Pancreas (tissue), 10 donors: Measurements from ENCODE around the gene PIN4. TPM values are rescaled to one million over a fixed set of nuclear protein-coding genes. Genes with fewer than 3 reads are reported as not detected.
"Not testable (repeated sequence)": the region's sequence is repeated elsewhere in the genome, so short reads cannot be mapped to it uniquely, and the experiment has no call there.

Experiments
- ATAC-seq, 4 donors: fragments of 200-7000 bp; cut with Tn5 transposase; one replicate each; pipeline versions ENCODE4 v1.8.0 to v1.9.1; 2020; ENCODE audit warnings: mild to moderate bottlenecking in 4 of 4, moderate library complexity in 4 of 4
- DNase-seq, 6 donors: peaks; one replicate each; pipeline ENCODE4 v3.0.0-alpha.2; 2020
- FAIRE-seq: peaks from 2 replicates; lab custom pipeline; 2012; peaks lifted over from hg19 to GRCh38; lab: Jason Lieb, UNC
- H3K27ac ChIP-seq, 4 donors: fragments of 200-600 bp; sonication (generic); 1 replicate in 3 of 4; 2 replicates in 1 of 4; pipeline versions ENCODE4 v1.5.0 to v1.8.0; 2020
- H3K27me3 ChIP-seq, 4 donors: fragments of 200-600 bp; one replicate each; pipeline ENCODE4 v1.8.0; 2021
- H3K36me3 ChIP-seq, 3 donors: fragments of 200-600 bp; sonication (generic) in 1 of 3; one replicate each; pipeline versions ENCODE4 v1.5.0 to v1.8.0; 2020 to 2021
- H3K4me1 ChIP-seq, 3 donors: fragments of 200-600 bp; one replicate each; pipeline ENCODE4 v1.8.0; 2021
- H3K4me3 ChIP-seq, 4 donors: fragments of 200-600 bp; sonication (generic) in 2 of 4; one replicate each; pipeline versions ENCODE4 v1.5.0 to v1.8.0; 2020 to 2021
- H3K9me3 ChIP-seq, 4 donors: fragments of 200-600 bp; one replicate each; pipeline ENCODE4 v1.8.0; 2021
- CTCF ChIP-seq, 4 donors: fragments of 200-600 bp; sonication (generic) in 3 of 4; IDR thresholded peaks; one replicate each; pipeline versions ENCODE4 v1.5.0 to v1.8.0; 2021; ENCODE audit warnings: antibody characterized with exemption in 4 of 4
- WGBS, 2 donors: extraction: QIAGEN DNeasy Blood & Tissue Kit; methylation state at CpG; one replicate each; pipeline ENCODE4 v1.1.7; 2013; 5-methylcytosine and 5-hydroxymethylcytosine counted together
- intact Hi-C, 3 donors: fragments of 100-400 bp; cut with DNase I; formaldehyde crosslinking; loops; one replicate each; pipeline versions ENCODE4 v1.11.1 to v1.14.2; 2022
- polyA plus RNA-seq, 2 donors: library from polyadenylated mRNA; stranded (reverse); fragments of 200-250 nt; gene quantifications; one replicate each; pipeline ENCODE4 v1.2.3, GENCODE V29; 2013
- total RNA-seq, 6 donors: library from RNA; stranded (reverse); fragmentation: NEBNext Ultra II Directional in 4 of 6; extraction: Animal tissue kit (Norgen Biotek cat#: 25700) in 4 of 6; gene quantifications; one replicate each; pipeline versions ENCODE4 v1.2.1 to v1.2.4, GENCODE V29; 2021 to 2023
- donor health status: healthy with polysubstance abuse.
- donor health status: DM: no; HTN: no; CAD: no; lungs with moderate emphysema.
- donor health status: DM: no; HTN: no; CAD: no.
- donor health status: control.
- donor health status: control.
- donor health status: Bipolar disorder and iron deficiency.
- donor health status: DM: yes; HTN: yes; CAD: no.
- donor health status: DM: no; HTN: no; CAD: no.
- donor health status: DM: no; HTN: no; CAD: no.
- donor health status: DM: yes; HTN: yes; CAD: no.

Gene PIN4
- total and polyA plus RNA-seq, 8 donors: 3.6 to 13.4 (median 4.2) TPM

GRCh38 chrX:72165551-72165950 is 16.0 kb upstream of the PIN4 start:
- FAIRE-seq (no peak), ATAC-seq (no peak), DNase-seq (no peak)
- 58% methylated on average over 4 of the region's 4 CpGs for WGBS, 2 donors
- TF ChIP-seq CTCF (IDR thresholded peaks at IDR 0.05): no peak
- H3K36me3 ChIP-seq: no peaks in the 10 kb centered on the region
- H3K4me1 ChIP-seq: no peaks in the 10 kb centered on the region
- intact Hi-C loops: no loop called here
- H3K27ac ChIP-seq: no peak overlapping the region
- H3K4me3 ChIP-seq: no peak overlapping the region
- peaks cover 0 to 2% (median 0%) of the 10 kb centered on the region in 4 donors for H3K27me3 ChIP-seq
- no peaks in the 10 kb centered on the region for H3K9me3 ChIP-seq

DNA sequence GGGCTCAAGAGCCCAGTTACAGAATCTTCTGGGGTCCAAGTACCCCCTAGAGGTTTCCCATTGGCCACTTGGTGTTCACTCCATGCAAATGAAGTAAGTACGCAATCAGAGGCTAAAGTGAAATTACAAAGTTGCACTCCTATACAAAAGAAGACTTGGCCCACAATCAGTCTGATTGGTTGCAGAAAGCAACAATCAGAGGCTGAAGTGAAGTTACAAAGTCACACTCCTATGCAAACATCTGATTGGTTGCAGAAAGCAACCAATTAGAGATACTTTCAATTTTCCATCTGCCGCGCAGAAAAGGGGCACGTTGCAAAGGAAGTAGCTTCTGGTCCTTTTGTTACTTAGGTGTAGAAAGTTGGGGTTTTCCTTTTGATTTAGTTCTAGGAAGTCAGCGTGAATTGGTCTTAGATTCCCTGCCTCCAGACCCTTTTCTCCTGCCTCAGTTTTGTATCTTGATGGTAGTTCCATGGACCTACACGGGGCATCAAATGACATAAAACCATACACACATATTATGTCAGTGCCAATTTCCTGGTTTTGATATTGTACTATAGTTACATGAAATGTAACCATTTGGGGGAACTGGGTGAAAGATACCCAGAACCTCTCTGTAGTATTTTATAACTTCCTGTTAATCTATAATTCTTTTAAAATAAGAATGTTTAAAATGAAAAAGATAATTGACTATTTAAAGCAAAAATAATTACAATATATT is 12.4 kb upstream of the PIN4 start:
- 57 to 59% methylated on average over 6 of the region's 6 CpGs for WGBS, 2 donors
- ATAC-seq (no peak), FAIRE-seq (peak; percentile 57), DNase-seq (no peak)
- Histone ChIP-seq H3K9me3 (no peaks in the 10 kb centered on the region), H3K27ac (no peak overlapping the region), H3K4me3 (no peak overlapping the region), H3K4me1 (no peaks in the 10 kb centered on the region), H3K36me3 (no peaks in the 10 kb centered on the region), H3K27me3 (peaks cover 0 to 9% (median 2%) of the 10 kb centered on the region in 4 donors)
- intact Hi-C loops: no loop called here
- TF ChIP-seq CTCF (IDR thresholded peaks at IDR 0.05): no peak

- intact Hi-C loops, H3K27ac ChIP-seq, FAIRE-seq, H3K4me1 ChIP-seq, H3K9me3 ChIP-seq, H3K4me3 ChIP-seq, H3K27me3 ChIP-seq, ATAC-seq, DNase-seq, H3K36me3 ChIP-seq: not testable (repeated sequence)
- WGBS, 2 donors: 91 to 96% methylated on average over 2 to 3 of the region's 5 CpGs
Measured at GRCh38 chrX:72176289-72176688, 5.3 kb upstream of the PIN4 start.

DNA sequence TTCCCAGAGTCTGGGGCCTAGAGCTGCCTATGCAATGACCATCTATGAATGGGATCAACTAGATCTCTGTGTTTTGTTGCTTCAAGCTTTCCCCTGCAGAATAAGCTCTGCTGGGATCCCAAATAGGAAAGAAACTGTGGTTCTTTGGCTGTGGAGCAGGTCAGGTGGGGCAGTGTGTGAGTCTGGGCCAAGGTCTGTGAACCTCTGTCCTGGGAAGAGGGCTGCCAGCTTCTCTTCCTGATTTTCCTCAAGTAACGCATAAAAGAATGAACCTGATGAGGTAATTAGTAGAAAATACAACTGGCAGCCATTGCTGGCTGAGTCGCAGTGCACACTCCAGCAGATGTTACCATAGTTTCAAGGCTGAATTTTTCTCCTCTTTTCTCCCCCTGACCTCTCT is 4.6 kb upstream of the PIN4 start:
- FAIRE-seq (no peak), ATAC-seq (no peak), DNase-seq (no peak)
- no peak for TF ChIP-seq CTCF (IDR thresholded peaks at IDR 0.05)
- Histone ChIP-seq H3K36me3 (no peaks in the 10 kb centered on the region), H3K27me3 (peaks cover 0 to 8% (median 2%) of the 10 kb centered on the region in 4 donors), H3K27ac (no peak overlapping the region), H3K4me3 (no peak overlapping the region), H3K4me1 (no peaks in the 10 kb centered on the region), H3K9me3 (no peaks in the 10 kb centered on the region)
- WGBS, 2 donors: 56 to 66% methylated on average over 2 of the region's 2 CpGs
- intact Hi-C loops: no loop called here

DNA sequence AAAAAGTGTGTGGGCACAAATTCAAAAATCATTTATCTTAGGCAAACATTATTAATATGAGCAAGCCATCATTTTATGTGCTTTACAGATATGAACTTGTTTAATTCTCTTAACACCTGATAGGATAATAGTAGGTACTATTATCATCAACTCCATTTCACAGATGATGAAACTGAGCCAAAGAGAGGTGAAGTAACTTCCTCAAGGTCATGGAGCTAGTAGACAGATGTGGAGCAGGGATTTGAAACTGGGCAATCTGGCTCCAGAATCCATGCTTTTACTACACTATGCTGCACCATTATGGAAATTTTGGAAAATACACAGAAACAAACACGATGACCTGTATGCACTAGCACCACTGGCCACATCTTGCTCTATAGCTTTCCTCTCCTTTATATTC is 1.0 kb upstream of the PIN4 start:
- ATAC-seq: no peak

More for the DNA sequence above, 1.0 kb upstream of the PIN4 start:
- peaks cover 0 to 5% (median 0%) of the 10 kb centered on the region in 4 donors for H3K27me3 ChIP-seq
- H3K36me3 ChIP-seq: no peaks in the 10 kb centered on the region
- peaks cover 0 to 4% (median 0%) of the 10 kb centered on the region in 3 donors for H3K4me1 ChIP-seq
- FAIRE-seq (no peak), DNase-seq (no peak)
- WGBS, 2 donors: 0 to 42% methylated on average over 1 of the region's 1 CpG
- intact Hi-C loops: no loop called here
- H3K27ac ChIP-seq: peak overlapping the region in 1 of 4 donors; percentile 77
- no peak for TF ChIP-seq CTCF (IDR thresholded peaks at IDR 0.05)
- no peaks in the 10 kb centered on the region for H3K9me3 ChIP-seq
- H3K4me3 ChIP-seq: peak overlapping the region in 2 of 4 donors; percentile 41 to 50
